NCI-H2227 (cell line): ENCODE results near the gene STXBP2.

Experiments used
- DNase-seq: peaks from one replicate; lab custom pipeline; 2025; ENCODE audit not compliant: unreplicated experiment; lab: John Stamatoyannopoulos, UW

The STXBP2 gene

DNA sequence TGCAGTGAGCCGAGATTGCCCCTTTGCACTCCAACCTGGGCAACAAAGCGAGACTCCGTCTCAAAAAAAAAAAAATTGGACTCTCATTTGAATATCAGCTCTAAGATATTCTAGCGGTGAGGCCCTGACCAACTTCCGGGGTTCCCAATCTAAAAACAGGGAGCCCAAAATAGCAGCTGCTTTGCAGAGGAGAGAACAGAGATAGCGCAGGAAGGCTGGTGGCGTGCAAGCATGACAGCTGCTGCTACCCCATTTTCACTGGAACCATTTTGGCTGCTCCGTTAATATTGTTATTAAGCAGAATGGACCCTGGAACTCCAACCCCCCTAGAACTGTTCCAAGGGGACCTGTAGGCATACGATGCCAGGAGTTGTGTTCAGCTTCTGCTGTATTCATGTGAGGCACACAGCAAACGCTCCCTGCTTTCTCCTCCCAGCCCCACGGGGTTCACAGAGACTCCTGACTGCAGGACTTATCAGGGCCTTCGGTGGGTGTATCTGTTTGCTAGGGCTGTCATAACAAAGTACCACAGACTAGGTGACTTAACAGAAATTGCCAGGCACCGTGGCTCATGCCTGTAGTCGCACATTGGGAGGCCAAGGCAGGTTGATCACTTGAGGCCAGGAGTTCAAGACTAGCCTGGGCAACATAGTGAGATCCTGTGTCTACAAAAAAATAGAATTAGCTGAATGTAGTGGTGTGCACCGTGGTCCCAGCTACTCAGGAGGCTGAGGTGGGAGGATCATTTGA lies 11.5 kb downstream of the STXBP2 start:
- no peak for DNase-seq

DNA sequence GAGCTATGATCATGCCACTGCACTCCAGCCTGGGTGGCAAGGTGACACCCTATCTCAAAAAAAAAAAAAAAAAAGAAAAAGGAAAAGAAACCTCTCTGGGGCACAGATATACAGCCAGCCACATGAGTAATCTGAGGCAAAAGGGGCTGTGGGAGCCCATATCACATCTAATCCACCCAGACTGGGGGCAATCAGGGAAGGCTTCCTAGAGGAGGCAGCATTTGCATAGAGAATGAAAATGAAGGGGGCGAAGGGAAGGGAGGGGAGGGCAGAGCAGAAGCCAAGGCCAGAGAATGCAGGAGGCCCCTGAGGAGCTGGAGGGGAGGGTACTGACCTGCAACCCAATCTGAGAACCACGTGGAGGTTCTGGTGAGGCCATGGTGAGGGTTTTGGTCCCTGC lies 13.2 kb downstream of the STXBP2 start:
- DNase-seq, result no peak

DNA sequence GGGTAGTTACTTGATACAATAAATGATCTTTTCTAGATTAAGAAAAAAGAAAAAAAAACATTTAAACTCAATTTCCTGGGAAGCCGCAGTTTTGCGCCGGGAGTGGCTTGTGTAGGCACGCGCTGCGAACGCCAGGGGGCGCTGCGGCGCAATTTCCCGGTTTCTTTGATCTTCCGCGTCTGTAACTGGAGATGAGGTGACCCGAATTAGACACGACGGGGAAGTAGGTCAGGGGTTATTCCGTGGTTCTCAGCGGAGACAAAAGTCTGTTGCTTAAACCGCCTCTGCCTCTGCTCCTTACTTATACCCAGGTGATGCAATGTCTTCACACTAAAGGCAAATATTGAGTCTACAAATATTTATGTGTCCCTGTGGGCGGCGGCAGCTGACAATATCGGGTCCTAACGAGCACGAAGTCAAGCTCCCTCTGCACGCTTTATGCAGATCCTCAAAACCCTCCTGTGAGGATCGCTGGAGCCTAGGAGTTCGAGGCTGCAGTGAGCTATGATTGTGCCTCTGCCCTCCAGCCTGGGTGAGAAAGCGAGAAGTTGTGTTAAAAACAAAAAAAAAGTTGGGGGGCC lies 15.2 kb downstream of the STXBP2 start:
- peak; percentile 82 for DNase-seq

DNA sequence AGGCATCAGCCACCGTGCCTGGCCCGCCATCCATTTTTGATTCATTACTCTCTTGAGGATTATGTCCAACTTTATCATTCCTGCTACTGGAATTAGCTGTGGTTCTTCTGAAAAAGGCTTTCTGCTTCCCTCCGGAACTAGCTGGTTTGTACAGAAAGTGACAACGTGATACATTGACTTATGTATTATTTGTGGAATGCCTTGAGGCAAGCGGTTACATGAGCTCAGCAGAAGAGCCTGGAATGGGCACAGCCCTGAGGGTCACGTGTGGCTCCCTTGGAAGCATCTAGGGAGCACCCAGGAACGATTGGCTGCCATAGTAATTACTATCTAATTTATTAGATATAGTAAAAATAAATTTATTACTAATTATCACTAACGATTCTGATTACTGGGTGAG lies 17.5 kb downstream of the STXBP2 start:
- DNase-seq, result no peak

DNA sequence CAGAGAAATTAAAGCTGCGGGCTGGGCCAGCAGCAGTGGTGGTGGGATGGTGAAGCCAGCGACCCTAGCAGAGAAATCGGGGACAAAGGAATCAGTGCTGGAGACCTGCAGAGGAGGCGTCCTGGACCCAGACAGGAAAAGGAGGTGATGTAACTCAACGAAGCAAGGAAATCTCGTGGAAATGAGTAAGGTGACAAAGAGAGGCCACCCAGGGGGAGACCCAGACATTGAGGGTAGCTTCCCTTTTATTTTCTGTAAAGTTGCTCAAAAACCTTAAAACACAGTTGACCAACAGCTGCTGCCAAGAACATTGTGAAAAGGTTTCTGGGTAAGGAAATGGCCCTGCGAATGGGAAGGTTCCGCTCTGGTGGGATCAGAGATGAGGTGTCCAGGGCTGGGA lies 18.7 kb downstream of the STXBP2 start:
- no peak for DNase-seq

DNA sequence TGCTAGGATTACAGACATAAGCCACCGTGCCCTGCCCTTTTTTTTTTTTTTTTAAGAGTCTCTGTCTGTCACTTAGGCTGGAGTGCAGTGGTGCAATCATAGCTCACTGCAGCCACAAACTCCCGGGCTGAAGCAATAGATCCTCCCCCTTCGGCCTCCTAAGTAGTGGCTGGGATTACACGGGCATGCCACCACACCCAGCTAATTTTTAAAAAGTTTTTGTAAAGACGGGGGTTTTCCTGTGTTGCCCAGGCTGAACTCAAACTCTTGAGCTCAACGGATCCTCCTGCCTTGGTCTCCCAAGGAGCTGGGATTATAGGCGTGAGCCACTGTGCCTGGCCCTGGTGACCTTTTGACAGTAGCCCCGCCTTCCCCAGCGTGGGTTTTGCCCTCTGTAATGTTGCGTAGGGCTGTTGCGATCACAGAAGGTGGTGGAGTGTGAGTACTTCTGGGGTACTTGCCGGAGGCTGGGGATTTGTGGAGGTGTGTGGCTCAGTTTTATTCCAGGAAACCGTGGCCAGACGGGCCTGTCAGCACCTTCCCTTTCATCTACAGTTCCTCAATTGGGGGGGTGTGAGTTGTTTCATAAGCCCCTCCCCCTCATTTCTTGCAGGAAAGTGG lies 20.3 kb downstream of the STXBP2 start:
- no peak for DNase-seq

DNA sequence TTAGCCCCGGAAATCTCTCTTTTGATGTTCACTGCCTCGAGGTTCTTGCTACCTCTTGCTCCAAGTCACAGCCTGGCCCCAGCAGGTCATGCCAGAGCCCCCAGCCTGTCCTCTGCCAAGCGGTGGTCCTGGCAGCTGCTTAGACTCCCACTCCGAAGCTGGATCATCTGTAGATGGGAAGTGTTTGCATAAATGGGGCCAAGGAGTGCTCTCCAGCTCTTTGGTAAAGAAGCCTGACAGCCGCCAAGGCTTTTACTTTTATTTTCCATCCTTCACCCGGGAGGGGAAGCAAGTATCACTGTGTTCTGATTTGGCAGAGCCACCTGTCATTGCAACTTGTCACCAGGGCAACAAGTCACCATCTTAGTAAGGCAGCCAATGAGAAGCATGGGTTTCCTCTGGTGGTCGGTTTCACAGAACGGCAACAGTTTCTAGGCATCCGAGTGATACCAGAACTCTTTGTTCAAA lies 21.3 kb downstream of the STXBP2 start:
- peak; percentile 57 for DNase-seq

DNA sequence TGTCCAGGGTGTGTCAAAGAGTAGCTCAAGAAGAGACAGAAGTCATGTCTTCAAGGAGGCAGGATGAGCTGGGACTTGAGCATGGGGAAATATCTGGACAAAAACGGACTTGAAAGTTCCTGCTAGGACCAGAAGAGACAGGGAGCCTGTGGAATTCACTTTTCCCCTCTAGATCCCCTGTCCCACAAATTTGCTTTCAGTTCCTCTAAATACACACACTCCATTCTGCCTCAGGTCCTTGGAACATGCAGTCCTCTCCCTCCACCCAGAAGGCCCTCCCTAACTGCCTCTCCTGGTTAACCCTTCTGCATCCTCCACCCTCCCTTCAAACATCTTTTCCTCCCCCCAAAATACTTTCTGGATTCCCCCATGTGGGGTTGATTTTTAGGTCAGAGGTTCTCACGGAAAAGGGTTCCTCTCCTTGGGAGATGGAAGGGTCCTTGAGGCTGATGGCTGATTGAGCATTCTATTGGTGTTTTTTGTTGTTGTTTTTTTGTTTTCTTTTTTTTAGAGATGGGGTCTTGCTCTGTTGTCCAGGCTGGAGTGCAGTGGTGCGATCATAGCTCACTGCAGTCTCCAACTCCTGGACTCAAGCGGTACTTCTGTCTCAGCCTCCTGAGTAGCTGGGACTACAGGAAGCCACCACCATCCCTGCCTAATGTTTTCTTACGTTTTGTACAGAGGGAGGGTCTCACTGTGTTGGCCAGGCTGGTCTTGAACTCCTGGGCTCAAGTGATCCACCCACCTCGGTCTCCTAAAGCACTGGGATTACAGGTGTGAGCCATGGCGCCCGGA lies 25.0 kb downstream of the STXBP2 start:
- DNase-seq, result no peak

DNA sequence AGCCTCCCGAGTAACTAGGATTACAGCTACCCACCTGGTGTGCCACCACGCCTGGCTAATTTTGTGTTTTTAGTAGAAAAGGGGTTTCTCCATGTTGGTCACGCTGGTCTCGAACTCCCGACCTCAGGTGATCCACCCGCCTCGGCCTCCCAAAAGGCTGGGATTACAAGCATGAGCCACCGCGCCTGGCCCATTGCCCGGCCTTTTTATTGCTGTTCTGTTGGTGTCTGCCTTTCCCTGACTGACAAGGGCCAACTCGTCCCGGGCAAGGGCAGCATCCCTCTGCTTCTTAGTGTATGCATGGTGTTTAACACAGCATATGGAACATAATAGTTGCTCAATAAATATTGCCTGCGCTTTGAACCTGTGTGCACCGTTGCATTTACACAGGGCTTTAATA lies 25.7 kb downstream of the STXBP2 start:
- DNase-seq, result no peak

DNA sequence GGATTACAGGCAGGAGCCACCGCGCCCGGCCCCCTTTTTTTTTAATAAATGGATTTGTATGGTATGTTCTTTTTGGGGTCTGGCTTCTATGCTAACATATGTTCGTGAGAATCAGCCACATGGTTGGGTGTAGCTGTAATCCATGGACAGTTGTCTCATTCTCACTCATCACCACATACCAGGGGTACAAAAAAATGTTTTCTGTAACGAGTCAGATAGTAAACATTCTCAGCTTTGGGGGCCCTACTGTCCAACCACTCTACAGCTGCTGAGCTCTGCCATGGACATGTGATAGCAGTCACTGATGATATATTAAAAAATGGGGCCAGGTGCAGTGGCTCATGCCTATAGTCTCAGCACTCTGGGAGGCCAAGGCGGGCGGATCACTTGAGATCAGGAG lies 26.8 kb downstream of the STXBP2 start:
- DNase-seq, result no peak

DNA sequence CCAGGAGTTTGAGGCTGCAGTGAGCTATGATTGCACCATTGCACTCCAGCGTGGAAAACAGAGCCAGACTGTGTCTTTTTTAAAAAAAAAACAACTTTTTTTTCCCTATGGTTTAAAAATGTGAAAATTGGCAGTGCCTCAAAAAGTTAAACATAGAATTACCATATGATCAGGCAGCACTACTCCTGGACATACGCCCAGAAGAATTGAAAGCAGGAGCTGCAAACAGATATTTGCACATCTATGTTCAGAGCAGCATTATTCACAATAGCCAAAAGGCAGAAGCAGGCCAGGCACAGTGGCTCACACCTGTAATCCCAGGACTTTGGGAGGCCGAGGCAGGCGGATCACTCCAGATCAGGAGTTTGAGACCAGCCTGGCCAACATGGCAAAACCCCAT lies 28.2 kb downstream of the STXBP2 start:
- DNase-seq, result no peak

DNA sequence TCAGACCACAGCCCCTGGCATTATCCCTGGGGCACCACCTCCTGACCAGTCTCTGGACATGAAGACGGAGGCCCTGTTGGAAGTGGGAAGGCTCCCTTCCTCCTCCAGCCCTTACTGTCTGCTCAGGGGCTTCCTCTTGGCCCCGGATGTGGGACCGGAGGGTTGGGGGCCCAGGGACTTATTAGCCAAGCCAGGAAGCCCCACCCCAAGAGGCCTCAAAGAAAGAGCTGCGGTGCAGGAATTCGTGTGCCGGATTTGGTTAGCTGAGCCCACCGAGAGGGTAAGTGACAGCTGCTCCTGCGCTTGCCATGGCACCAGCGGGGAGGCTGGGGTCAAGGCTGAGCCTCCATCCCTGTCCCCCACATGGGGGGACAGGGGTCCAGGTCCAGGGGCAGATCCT lies 31.9 kb downstream of the STXBP2 start, which contains the start of gene RETN:
Gene RETN, plus strand, starts transcription at position 208 of the 400 bp plus-strand sequence. CDS start 278 bp downstream, outside the sequence.
- no peak for DNase-seq

DNA sequence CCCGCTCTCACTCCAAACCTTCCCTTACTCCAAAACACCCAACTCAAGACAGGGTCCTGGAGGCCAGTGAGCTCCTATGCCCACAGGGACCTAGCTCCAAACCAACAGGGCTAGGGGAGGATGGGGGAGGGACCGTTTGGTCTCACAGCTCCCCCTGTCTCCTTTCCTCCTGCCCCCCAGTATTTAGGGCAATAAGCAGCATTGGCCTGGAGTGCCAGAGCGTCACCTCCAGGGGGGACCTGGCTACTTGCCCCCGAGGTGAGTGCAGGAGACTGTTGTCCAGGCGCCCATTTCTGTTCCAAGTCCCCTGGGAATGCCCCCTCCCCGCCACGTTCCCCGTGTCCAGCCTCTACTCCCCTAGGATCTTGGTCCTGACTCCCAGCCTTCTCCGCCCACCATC lies 32.7 kb downstream of the STXBP2 start:
- DNase-seq, result no peak

DNA sequence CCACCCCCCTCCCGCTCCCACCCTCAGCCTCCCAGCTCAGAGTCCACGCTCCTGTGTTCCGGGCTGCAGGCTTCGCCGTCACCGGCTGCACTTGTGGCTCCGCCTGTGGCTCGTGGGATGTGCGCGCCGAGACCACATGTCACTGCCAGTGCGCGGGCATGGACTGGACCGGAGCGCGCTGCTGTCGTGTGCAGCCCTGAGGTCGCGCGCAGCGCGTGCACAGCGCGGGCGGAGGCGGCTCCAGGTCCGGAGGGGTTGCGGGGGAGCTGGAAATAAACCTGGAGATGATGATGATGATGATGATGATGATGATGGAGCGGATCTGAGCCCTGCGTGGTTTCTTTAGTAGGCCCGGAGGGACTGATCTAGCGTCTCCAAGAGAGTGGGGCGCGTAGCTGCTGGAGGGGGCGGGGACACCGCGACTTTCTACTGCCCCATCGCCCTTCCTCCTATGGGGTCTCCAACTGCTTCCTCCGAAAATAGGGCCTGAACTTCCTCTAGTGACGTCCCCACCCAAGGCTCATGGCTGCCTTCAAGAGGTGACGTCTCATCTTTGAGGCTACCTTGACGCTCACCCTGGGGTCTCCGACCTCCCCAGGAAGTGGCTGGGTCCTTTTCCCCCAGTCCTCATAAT lies 33.4 kb downstream of the STXBP2 start:
- peak; percentile 78 for DNase-seq

DNA sequence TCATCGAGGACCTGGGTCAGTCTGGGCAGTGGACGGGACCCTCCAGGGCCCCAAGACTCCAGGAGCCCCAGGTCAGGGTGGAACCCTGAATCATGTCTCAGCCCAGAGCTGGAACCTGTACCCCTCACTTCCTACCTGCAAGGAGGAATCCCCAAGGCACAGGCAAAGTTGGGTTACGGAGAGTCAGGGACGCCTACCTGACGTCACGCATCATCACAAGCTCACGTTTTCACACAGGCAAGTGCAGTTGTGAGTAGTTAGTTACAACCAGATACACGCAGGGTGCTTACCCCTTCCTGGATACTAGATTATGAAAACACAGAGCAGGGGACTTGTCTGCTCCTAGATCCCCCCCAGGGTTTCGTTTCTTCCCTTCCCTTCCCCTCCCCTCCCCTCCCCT lies 33.9 kb downstream of the STXBP2 start:
- no peak for DNase-seq

DNA sequence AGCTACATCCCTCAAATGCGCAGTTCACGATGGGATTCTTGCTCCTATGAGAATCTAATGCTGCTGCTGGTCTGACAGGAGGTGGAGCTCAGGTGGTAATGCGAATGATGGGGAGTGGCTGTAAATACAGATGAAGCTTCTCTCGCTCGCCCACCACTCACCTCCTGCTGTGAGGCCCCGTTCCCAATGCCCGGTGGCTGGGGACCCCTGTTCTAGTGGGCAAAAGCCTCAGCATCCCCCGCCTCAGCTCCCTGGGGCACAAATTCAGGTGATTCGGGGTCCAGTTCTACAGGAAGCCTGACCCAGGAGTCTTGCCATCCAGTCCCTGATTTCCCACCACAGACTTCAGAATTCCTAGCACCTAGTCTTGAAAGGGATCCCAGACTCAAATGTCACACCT lies 35.6 kb downstream of the STXBP2 start:
- no peak for DNase-seq

DNA sequence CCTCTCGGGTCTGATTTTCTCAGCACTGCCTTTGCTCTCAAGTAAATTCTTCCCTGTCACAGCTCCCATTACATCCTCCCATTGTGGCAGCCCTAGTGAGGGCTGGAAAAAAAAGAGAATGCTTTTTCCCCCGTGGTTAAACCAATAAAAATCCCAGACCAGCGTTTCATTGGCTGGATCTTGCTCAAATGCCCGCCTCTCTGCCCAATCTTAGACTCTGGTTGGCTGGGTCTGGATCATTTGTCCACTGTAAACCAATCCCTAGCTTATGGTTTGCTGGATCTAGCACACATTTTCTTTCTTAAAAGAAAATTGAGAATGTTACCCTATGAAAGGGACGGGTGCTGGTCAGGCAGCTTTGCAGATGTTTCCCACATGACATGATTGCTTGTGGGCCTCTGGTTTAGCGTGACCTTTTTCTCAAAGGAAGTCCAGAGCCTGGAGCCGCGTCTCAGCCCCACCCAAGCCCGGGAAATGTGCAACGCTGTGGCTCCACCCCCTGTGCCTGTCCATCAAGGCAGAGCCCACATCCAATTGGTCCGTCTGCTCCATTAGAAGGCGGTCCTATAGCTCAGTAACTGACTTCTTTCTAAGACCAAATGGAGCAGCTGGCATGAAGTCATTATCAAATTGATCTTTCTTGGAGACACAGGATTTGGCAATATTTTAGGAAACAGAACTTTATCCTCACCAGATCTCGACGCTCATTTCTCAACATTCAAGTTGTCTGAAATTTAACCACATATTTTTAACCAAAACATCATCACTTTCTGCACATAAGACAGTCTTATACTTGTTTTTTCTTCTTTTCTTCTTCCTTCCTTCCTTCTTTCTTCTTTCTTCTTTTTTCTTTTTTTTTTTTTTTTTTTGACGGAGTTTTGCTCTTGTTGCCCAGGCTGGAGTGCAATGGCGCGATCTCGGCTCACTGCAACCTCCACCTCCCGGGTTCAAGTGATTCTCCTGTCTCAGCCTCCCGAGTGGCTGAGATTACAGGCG lies 37.4 kb downstream of the STXBP2 start:
- peak; percentile 26 for DNase-seq

DNA sequence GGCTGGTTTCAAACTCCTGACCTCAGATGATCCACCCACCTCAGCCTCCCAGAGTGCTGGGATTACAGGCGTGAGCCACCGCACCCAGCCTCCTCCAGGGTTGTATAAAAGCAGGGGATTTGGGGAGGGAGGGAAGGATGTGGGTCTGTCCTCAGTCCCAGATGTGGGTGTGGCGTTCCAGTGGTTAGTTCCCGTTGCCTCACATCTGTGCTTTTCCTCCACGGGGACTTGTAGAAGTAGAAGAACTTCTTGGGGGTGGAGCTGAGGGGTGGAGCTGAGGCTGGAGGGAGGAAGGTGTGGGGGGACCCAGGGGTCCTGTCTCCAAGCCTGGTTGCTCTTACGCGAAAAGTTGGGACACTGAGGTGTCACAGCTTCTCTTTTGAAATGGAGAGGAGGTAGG lies 39.5 kb downstream of the STXBP2 start:
- DNase-seq, result no peak

DNA sequence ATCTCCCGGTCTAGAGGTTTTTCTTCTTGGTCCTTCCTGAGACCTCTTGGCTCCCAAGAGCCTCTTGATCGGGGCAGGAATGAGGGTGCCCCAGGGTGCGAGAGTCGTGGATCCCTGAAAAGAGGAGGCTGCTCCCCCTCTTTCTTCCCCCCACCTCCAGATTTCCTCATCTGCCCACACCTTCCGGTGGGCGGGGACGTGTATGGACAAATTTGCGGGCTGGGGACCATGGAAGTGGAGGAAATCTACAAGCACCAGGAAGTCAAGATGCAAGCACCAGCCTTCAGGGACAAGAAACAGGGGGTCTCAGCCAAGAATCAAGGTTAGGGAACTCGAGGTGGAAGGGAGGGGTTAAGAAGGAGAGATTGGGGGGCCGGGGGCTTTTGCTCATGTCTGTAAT lies 39.9 kb downstream of the STXBP2 start, which contains the start of gene MCEMP1:
Gene MCEMP1, plus strand, starts transcription at position 237 of the 400 bp plus-strand sequence. Its CDS starts 31 bp downstream, at position 268.
- DNase-seq, result no peak
